Colonic mucosa (tissue), 4 donors: Measurements from ENCODE around the gene CDK5R2. TPM values are rescaled to one million over a fixed set of nuclear protein-coding genes. Genes with fewer than 3 reads are reported as not detected.

Source experiments
- DNase-seq: peaks from one replicate; pipeline ENCODE4 v3.0.0-alpha.2; 2020
- H3K27ac ChIP-seq: fragments of 200-600 bp; one replicate; pipeline ENCODE4 v1.8.0; 2021
- H3K27me3 ChIP-seq: fragments of 200-600 bp; one replicate; pipeline ENCODE4 v1.8.0; 2021
- H3K36me3 ChIP-seq: fragments of 200-600 bp; one replicate; pipeline ENCODE4 v1.8.0; 2021
- H3K4me1 ChIP-seq: fragments of 200-600 bp; one replicate; pipeline ENCODE4 v1.8.0; 2021; ENCODE audit warnings: mild to moderate bottlenecking
- H3K4me3 ChIP-seq: fragments of 200-600 bp; one replicate; pipeline ENCODE4 v1.8.0; 2021
- H3K9ac ChIP-seq, 2 donors: one replicate each; pipeline ENCODE4 v1.7.0; 2013; ENCODE audit warnings: control low read depth in 2 of 2, low read depth in 2 of 2, low read length in 2 of 2
- H3K9me3 ChIP-seq: fragments of 200-600 bp; one replicate; pipeline ENCODE4 v1.8.0; 2021
- CTCF ChIP-seq: fragments of 200-600 bp; IDR thresholded peaks from one replicate; pipeline ENCODE4 v1.8.0; 2022; ENCODE audit warnings: antibody characterized with exemption, mild to moderate bottlenecking
- intact Hi-C: fragments of 100-400 bp; cut with DNase I; formaldehyde crosslinking; loops from one replicate; pipeline ENCODE4 v1.14.1; 2022
- microRNA-seq: library from miRNA; unstranded; fragments of <30 nt; microRNA quantifications from one replicate; pipeline ENCODE4, GENCODE V29; 2019
- total RNA-seq, 2 donors: library from RNA; stranded (reverse); fragmentation: NEBNext Ultra II Directional in 1 of 2; extraction: Animal tissue kit (Norgen Biotek cat#: 25700) in 1 of 2; gene quantifications; one replicate each; pipeline ENCODE4 v1.2.1, GENCODE V29; 2021
- donor health status: healthy.
- donor health status: DM: no; HTN: no; CAD: no.
- donor health status: DM: no; HTN: no; CAD: no.

Gene CDK5R2
- total RNA-seq, 2 donors from 2014 or later, result 0.30 to 0.56 TPM

GRCh38 chr2:219010873-219011272, 51.4 kb downstream of the CDK5R2 start:
- Histone ChIP-seq H3K4me3 (no peak overlapping the region), H3K36me3 (no peaks in the 10 kb centered on the region), H3K9ac (no peak overlapping the region), H3K27me3 (no peaks in the 10 kb centered on the region), H3K27ac (no peak overlapping the region), H3K4me1 (no peaks in the 10 kb centered on the region), H3K9me3 (no peaks in the 10 kb centered on the region)
- no peak for TF ChIP-seq CTCF
- intact Hi-C loops, result no loop called here
- DNase-seq, result no peak

Small RNA genes within 50 kb of the gene (microRNA-seq; reads per million reads assigned to microRNA genes)
- 62,174 reads per million, percentile 99 among the genes with 10 or more reads in this experiment for gene MIR375

Other genes with a start within 250 kb of the CDK5R2 start
- gene TTLL4, start 248.8 kb upstream of the CDK5R2 start, total RNA-seq, result 10 to 100 TPM; 27.5 to 36.7 TPM
- gene CYP27A1, start 177.5 kb upstream of the CDK5R2 start, total RNA-seq, result 10 to 100 TPM; 21.7 to 54.0 TPM
- gene PRKAG3, start 127.9 kb upstream of the CDK5R2 start, total RNA-seq, result not detected
- gene WNT6, start 99.9 kb upstream of the CDK5R2 start, total RNA-seq, result under 1 TPM; 0.25 to 0.37 TPM
- under 1 TPM; 0.44 to 0.61 TPM for gene WNT10A, start 78.8 kb upstream of the CDK5R2 start, total RNA-seq
- 1 to 10 TPM; 2.9 to 6.5 TPM for gene FEV, start 25.5 kb downstream of the CDK5R2 start, total RNA-seq
- 1 to 10 TPM; 3.4 to 5.5 TPM for gene CRYBA2, start 33.8 kb downstream of the CDK5R2 start, total RNA-seq
- gene CFAP65, start 81.8 kb downstream of the CDK5R2 start, total RNA-seq, result 1 to 10 TPM in 1 of 2 donors, under 1 TPM in 1; 0.05 to 1.6 TPM
- 100 to 1,000 TPM in 1 of 2 donors, 10 to 100 TPM in 1; 82.2 to 103 TPM for gene IHH, start 101.3 kb downstream of the CDK5R2 start, total RNA-seq
- 10 to 100 TPM; 30.7 to 51.1 TPM for gene NHEJ1, start 201.1 kb downstream of the CDK5R2 start, total RNA-seq
- gene SLC23A3, start 210.4 kb downstream of the CDK5R2 start, total RNA-seq, result 10 to 100 TPM in 1 of 2 donors, 1 to 10 TPM in 1; 4.7 to 13.8 TPM
- 10 to 100 TPM; 80.7 to 98.2 TPM for gene CNPPD1, start 217.3 kb downstream of the CDK5R2 start, total RNA-seq
- 100 to 1,000 TPM in 1 of 2 donors, 10 to 100 TPM in 1; 94.4 to 116 TPM for gene RETREG2, start 218.6 kb downstream of the CDK5R2 start, total RNA-seq
- gene ZFAND2B, start 247.1 kb downstream of the CDK5R2 start, total RNA-seq, result 10 to 100 TPM; 65.5 to 74.6 TPM